Pancreas (tissue), 10 donors: ENCODE data around the gene MEIS1. TPM values are rescaled to one million over a fixed set of nuclear protein-coding genes. Genes with fewer than 3 reads are reported as not detected.

Source experiments
- ATAC-seq, 4 donors: fragments of 200-7000 bp; cut with Tn5 transposase; one replicate each; pipeline versions ENCODE4 v1.8.0 to v1.9.1; 2020; ENCODE audit warnings: mild to moderate bottlenecking in 4 of 4, moderate library complexity in 4 of 4
- DNase-seq, 6 donors: peaks; one replicate each; pipeline ENCODE4 v3.0.0-alpha.2; 2020
- FAIRE-seq: peaks from 2 replicates; lab custom pipeline; 2012; peaks lifted over from hg19 to GRCh38; lab: Jason Lieb, UNC
- H3K27ac ChIP-seq, 4 donors: fragments of 200-600 bp; sonication (generic); 1 replicate in 3 of 4; 2 replicates in 1 of 4; pipeline versions ENCODE4 v1.5.0 to v1.8.0; 2020
- H3K27me3 ChIP-seq, 4 donors: fragments of 200-600 bp; one replicate each; pipeline ENCODE4 v1.8.0; 2021
- H3K36me3 ChIP-seq, 3 donors: fragments of 200-600 bp; sonication (generic) in 1 of 3; one replicate each; pipeline versions ENCODE4 v1.5.0 to v1.8.0; 2020 to 2021
- H3K4me1 ChIP-seq, 3 donors: fragments of 200-600 bp; one replicate each; pipeline ENCODE4 v1.8.0; 2021
- H3K4me3 ChIP-seq, 4 donors: fragments of 200-600 bp; sonication (generic) in 2 of 4; one replicate each; pipeline versions ENCODE4 v1.5.0 to v1.8.0; 2020 to 2021
- H3K9me3 ChIP-seq, 4 donors: fragments of 200-600 bp; one replicate each; pipeline ENCODE4 v1.8.0; 2021
- WGBS, 2 donors: extraction: QIAGEN DNeasy Blood & Tissue Kit; methylation state at CpG; one replicate each; pipeline ENCODE4 v1.1.7; 2013; 5-methylcytosine and 5-hydroxymethylcytosine counted together
- intact Hi-C, 3 donors: fragments of 100-400 bp; cut with DNase I; formaldehyde crosslinking; loops; one replicate each; pipeline versions ENCODE4 v1.11.1 to v1.14.2; 2022
- polyA plus RNA-seq, 2 donors: library from polyadenylated mRNA; stranded (reverse); fragments of 200-250 nt; gene quantifications; one replicate each; pipeline ENCODE4 v1.2.3, GENCODE V29; 2013
- total RNA-seq, 6 donors: library from RNA; stranded (reverse); fragmentation: NEBNext Ultra II Directional in 4 of 6; extraction: Animal tissue kit (Norgen Biotek cat#: 25700) in 4 of 6; gene quantifications; one replicate each; pipeline versions ENCODE4 v1.2.1 to v1.2.4, GENCODE V29; 2021 to 2023
- TF ChIP-seq, protein P1 (sequence below), 4 donors: fragments of 200-600 bp; sonication (generic) in 3 of 4; IDR thresholded peaks; one replicate each; pipeline versions ENCODE4 v1.5.0 to v1.8.0; 2021; ENCODE audit warnings: antibody characterized with exemption in 4 of 4
- donor health status: healthy with polysubstance abuse.
- donor health status: DM: no; HTN: no; CAD: no; lungs with moderate emphysema.
- donor health status: DM: no; HTN: no; CAD: no.
- donor health status: control.
- donor health status: control.
- donor health status: Bipolar disorder and iron deficiency.
- donor health status: DM: yes; HTN: yes; CAD: no.
- donor health status: DM: no; HTN: no; CAD: no.
- donor health status: DM: no; HTN: no; CAD: no.
- donor health status: DM: yes; HTN: yes; CAD: no.

Gene MEIS1
- total and polyA plus RNA-seq, 8 donors: 41.3 to 129 (median 58.4) TPM

DNA sequence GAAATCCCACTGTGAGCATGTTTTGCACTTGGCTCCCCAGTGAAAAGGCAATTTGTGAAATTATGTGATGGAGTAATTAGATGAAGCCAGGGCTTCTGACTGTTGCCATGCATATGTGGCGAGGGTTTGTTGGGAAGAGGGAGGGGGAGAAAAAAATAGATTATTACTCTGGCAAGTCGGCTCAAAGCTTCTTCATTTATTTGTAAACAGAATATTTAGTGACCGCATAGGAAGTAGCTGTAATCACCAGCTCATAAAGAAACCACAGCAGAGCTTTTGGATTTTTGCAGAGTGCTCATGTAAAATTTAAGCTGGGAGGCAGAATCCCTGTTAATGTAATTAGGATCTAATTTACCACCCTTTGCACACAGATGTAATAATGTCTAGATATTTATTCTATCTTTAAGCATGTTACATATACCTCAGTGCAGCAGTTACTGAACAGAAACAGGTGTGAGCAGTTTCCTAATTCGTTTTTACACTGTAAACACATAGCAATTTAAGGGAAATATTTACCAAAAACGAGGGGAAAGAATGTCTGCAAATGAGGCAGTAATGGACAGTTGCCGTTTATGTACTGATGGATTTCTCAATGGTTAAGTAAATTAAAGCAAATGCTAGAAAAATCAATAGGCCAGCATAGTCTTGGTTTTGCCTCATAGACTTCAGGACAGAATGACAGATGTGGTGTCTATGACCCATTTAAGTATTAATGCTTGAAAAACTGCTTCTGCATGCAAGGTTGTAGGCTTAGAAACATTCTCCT is 87.9 kb downstream of the MEIS1 start:
- H3K27me3 ChIP-seq: no peaks in the 10 kb centered on the region
- WGBS, 2 donors: 35 to 36% methylated on average over 6 of the region's 6 CpGs
- no peak overlapping the region for H3K4me3 ChIP-seq
- no peaks in the 10 kb centered on the region for H3K9me3 ChIP-seq
- FAIRE-seq: no peak
- H3K27ac ChIP-seq: no peak overlapping the region
- peaks cover 14 to 37% (median 30%) of the 10 kb centered on the region in 3 donors for H3K4me1 ChIP-seq
- DNase-seq: no peak
- intact Hi-C loops: no loop called here
- TF ChIP-seq, protein P1, sequence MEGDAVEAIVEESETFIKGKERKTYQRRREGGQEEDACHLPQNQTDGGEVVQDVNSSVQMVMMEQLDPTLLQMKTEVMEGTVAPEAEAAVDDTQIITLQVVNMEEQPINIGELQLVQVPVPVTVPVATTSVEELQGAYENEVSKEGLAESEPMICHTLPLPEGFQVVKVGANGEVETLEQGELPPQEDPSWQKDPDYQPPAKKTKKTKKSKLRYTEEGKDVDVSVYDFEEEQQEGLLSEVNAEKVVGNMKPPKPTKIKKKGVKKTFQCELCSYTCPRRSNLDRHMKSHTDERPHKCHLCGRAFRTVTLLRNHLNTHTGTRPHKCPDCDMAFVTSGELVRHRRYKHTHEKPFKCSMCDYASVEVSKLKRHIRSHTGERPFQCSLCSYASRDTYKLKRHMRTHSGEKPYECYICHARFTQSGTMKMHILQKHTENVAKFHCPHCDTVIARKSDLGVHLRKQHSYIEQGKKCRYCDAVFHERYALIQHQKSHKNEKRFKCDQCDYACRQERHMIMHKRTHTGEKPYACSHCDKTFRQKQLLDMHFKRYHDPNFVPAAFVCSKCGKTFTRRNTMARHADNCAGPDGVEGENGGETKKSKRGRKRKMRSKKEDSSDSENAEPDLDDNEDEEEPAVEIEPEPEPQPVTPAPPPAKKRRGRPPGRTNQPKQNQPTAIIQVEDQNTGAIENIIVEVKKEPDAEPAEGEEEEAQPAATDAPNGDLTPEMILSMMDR (IDR thresholded peaks at IDR 0.05): no peak
- peaks cover 0 to 10% (median 0%) of the 10 kb centered on the region in 3 donors for H3K36me3 ChIP-seq
- ATAC-seq: no peak

GRCh38 chr2:66523377-66523969 is 88.5 kb downstream of the MEIS1 start:
- DNase-seq (no peak), ATAC-seq (no peak), FAIRE-seq (no peak)
- intact Hi-C loops: no loop called here
- Histone ChIP-seq H3K4me1 (peaks cover 14 to 37% (median 30%) of the 10 kb centered on the region in 3 donors), H3K36me3 (peaks cover 0 to 17% (median 0%) of the 10 kb centered on the region in 3 donors), H3K27me3 (no peaks in the 10 kb centered on the region), H3K4me3 (no peak overlapping the region), H3K27ac (no peak overlapping the region), H3K9me3 (no peaks in the 10 kb centered on the region)
- TF ChIP-seq, protein P1 (IDR thresholded peaks at IDR 0.05): no peak
- 84% methylated on average over 5 of the region's 5 CpGs for WGBS, 2 donors

- Histone ChIP-seq H3K4me1 (peaks cover 14 to 37% (median 30%) of the 10 kb centered on the region in 3 donors), H3K27me3 (no peaks in the 10 kb centered on the region), H3K36me3 (peaks cover 0 to 21% (median 0%) of the 10 kb centered on the region in 3 donors), H3K4me3 (no peak overlapping the region), H3K27ac (no peak overlapping the region), H3K9me3 (no peaks in the 10 kb centered on the region)
- 87 to 93% methylated on average over 2 of the region's 2 CpGs for WGBS, 2 donors
- FAIRE-seq (no peak), ATAC-seq (no peak), DNase-seq (no peak)
- intact Hi-C loops: no loop called here
- TF ChIP-seq, protein P1 (IDR thresholded peaks at IDR 0.05): no peak
These were observed 89.1 kb downstream of the MEIS1 start for GRCh38 chr2:66523990-66524389.

DNA sequence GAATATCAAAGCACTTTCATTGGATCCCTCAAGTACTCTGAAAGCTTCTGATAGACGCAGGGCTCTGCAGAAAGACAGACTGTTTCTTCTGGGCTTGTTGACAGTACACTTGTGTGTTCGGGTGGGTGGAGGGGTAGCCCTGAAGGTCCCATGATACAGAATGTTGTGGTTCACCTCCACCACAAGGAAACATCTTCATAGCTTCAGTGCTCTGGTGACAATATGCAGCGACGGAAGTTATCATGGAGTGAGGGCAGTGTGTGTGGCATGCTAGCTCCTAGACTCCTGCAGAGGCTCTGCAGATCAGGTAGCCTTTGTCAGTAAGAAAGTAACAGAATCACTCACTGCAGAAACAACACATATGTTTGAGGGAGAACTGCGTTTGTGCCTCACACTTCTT is 90.7 kb downstream of the MEIS1 start:
- TF ChIP-seq, protein P1 (IDR thresholded peaks at IDR 0.05): no peak
- Histone ChIP-seq H3K36me3 (peaks cover 0 to 21% (median 0%) of the 10 kb centered on the region in 3 donors), H3K27ac (no peak overlapping the region), H3K9me3 (no peaks in the 10 kb centered on the region), H3K4me3 (no peak overlapping the region), H3K4me1 (peaks cover 14 to 37% (median 30%) of the 10 kb centered on the region in 3 donors), H3K27me3 (no peaks in the 10 kb centered on the region)
- 50 to 61% methylated on average over 5 of the region's 5 CpGs for WGBS, 2 donors
- intact Hi-C loops: no loop called here
- DNase-seq: no peak
- no peak for FAIRE-seq
- ATAC-seq: peak in 2 of 4 donors; percentile 5 to 19
